ENCODE measurements around the gene TAPBPL.

Gene TAPBPL

GRCh38 chr12:6430124-6430989, 21.5 kb upstream of the TAPBPL start:
- ATAC-seq = peak; percentile 83
- no peak for TF ChIP-seq TSHZ2 (CRISPR knock-in tag; IDR thresholded peaks at IDR 0.05)
- TF ChIP-seq ZFP3 (CRISPR knock-in tag; IDR thresholded peaks at IDR 0.05) = no peak
- TF ChIP-seq CSRNP3 (CRISPR knock-in tag; IDR thresholded peaks at IDR 0.05) = no peak
- no peak for TF ChIP-seq PPARA (CRISPR knock-in tag; IDR thresholded peaks at IDR 0.05; ENCODE audit: borderline replicate concordance)
- TF ChIP-seq OSR1 (CRISPR knock-in tag; IDR thresholded peaks at IDR 0.05) = no peak
- no peak for TF ChIP-seq ISL1 (CRISPR knock-in tag; IDR thresholded peaks at IDR 0.05)
- no peak for TF ChIP-seq ESRRG (CRISPR knock-in tag; IDR thresholded peaks at IDR 0.05)
- TF ChIP-seq TCF4 (CRISPR knock-in tag; IDR thresholded peaks at IDR 0.05; ENCODE audit: borderline replicate concordance) = no peak
- no peak for TF ChIP-seq TOX (CRISPR knock-in tag; IDR thresholded peaks at IDR 0.05; ENCODE audit: borderline replicate concordance)
- no peak for TF ChIP-seq ARNTL (CRISPR knock-in tag; IDR thresholded peaks at IDR 0.05; ENCODE audit: borderline replicate concordance, low read depth)
- TF ChIP-seq SNAI2 (CRISPR knock-in tag; IDR thresholded peaks at IDR 0.05) = no peak
- TF ChIP-seq ZC3H10 (CRISPR knock-in tag; IDR thresholded peaks at IDR 0.05) = no peak
- TF ChIP-seq ZNF8 (CRISPR knock-in tag; IDR thresholded peaks at IDR 0.05) = no peak
- TF ChIP-seq BACH2 (CRISPR knock-in tag; IDR thresholded peaks at IDR 0.05; ENCODE audit: borderline replicate concordance) = no peak
- TF ChIP-seq ZNF70 (CRISPR knock-in tag; IDR thresholded peaks at IDR 0.05) = no peak
- no peak for TF ChIP-seq PATZ1 (CRISPR knock-in tag; IDR thresholded peaks at IDR 0.05; ENCODE audit: borderline replicate concordance)

GRCh38 chr12:6432991-6433390, 18.9 kb upstream of the TAPBPL start:
- no peak for ATAC-seq
- TF ChIP-seq TSHZ2 (CRISPR knock-in tag; IDR thresholded peaks at IDR 0.05) = no peak
- no peak for TF ChIP-seq CSRNP3 (CRISPR knock-in tag; IDR thresholded peaks at IDR 0.05)
- TF ChIP-seq PATZ1 (CRISPR knock-in tag; IDR thresholded peaks at IDR 0.05; ENCODE audit: borderline replicate concordance) = no peak
- no peak for TF ChIP-seq TCF4 (CRISPR knock-in tag; IDR thresholded peaks at IDR 0.05; ENCODE audit: borderline replicate concordance)
- no peak for TF ChIP-seq ZFP30 (CRISPR knock-in tag; IDR thresholded peaks at IDR 0.05)
- no peak for TF ChIP-seq PPARA (CRISPR knock-in tag; IDR thresholded peaks at IDR 0.05; ENCODE audit: borderline replicate concordance)
- no peak for TF ChIP-seq ESRRG (CRISPR knock-in tag; IDR thresholded peaks at IDR 0.05)
- no peak for TF ChIP-seq ZNF8 (CRISPR knock-in tag; IDR thresholded peaks at IDR 0.05)
- no peak for TF ChIP-seq ARNTL (CRISPR knock-in tag; IDR thresholded peaks at IDR 0.05; ENCODE audit: borderline replicate concordance, low read depth)
- TF ChIP-seq SNAI2 (CRISPR knock-in tag; IDR thresholded peaks at IDR 0.05) = no peak
